CD4-positive, alpha-beta T cell treated with Interleukin-17A for 1 hour (primary cell): ENCODE results near the gene GIPC3.
"Not testable (repeated sequence)": the region's sequence is repeated elsewhere in the genome, so short reads cannot be mapped to it uniquely, and the experiment has no call there.

ENCODE experiments used
- DNase-seq: peaks from one replicate; pipeline ENCODE4 v3.0.0-alpha.2; 2020

GIPC3 gene

DNA sequence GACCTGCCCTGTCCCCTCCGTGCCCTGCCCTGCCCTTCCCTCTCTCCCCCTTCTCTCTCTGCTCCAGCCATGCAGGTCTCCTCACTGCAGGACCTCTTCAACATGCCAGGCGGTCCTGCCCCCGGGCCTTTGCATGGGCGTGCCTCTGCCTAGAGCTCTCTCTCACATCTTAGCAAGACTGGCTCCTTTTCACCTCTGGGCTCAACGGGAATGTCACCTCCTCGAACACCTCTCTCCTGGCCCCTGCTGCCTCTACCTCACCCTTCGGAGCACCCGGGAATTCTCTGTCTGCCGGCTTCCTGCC is 33.5 kb upstream of the GIPC3 start:
- no peak for DNase-seq

DNA sequence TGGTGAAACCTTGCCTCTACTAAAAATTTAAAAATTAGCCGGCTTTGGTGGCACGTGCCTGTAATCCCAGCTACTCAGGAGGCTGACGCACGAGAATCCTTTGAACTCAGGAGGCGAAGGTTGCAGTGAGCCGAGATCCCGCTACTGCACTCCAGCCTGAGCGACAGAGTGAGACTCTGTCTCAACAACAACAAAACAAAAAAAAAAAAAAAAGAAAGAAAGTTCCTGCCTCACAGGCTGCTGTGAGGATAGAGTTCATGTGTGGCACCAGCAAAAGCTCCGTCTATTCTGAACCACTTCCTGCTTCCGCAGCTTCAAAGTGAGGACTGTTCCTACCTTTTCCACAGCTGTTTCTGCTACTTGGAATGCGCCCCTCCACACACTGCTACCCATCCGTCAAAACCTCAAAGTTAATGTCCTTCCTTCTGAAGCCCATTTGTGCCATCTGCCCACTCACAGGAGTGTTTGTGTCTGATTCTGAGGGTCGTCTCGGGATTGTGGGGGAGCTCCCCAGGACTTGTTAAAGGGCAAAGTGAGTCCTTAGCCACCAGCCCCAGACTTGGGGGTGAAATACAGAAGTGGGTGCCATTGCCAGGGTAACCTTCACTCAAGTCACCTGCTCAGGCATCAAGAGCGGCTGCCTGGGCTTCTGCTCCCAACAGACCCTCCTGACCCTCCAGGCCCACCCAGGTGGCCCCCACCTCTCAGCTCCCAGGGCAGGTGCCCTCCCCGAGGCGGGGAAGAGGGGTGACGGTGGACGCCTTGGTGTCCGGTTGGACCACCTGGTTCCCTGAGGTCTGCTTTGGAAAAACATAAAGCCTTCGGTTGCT is 30.8 kb upstream of the GIPC3 start:
- DNase-seq, result peak; percentile 71

DNA sequence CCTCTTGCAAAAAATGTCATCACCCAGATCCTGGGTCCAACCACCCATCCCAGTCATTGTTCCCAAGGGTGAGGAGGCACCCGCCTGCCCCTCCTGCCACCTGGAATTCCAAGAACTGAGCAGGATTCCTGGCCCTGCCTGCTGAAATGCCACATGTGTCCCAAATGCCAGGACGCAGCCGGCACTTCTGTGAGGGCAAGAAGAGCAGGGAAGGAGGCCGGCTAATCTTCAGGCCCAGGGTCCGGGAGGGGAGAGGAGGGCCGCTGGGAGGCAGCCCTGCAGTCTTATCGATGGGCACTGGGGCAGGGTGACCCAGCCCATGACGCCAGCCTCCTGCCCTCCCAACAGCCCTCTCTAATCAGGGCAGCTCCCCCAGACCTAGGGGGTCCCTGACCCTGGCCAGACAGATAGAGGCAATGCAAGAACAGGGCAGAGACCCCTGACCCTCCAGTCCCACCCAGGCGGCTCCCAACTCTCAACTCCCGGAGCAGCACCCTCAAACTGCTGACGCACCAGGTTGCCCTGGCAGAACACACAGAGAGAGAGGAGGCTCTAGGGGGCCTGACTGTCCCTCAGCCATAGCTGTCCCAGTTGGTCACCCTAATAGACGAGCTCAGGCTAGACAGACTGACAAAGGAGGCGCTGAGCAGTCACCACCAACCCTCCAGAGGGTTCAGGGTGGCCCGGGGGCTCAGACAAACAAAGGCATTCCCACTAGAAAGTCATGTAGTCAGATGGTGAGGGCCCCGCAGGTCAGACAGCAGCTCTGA is 29.4 kb upstream of the GIPC3 start:
- DNase-seq, result no peak

DNA sequence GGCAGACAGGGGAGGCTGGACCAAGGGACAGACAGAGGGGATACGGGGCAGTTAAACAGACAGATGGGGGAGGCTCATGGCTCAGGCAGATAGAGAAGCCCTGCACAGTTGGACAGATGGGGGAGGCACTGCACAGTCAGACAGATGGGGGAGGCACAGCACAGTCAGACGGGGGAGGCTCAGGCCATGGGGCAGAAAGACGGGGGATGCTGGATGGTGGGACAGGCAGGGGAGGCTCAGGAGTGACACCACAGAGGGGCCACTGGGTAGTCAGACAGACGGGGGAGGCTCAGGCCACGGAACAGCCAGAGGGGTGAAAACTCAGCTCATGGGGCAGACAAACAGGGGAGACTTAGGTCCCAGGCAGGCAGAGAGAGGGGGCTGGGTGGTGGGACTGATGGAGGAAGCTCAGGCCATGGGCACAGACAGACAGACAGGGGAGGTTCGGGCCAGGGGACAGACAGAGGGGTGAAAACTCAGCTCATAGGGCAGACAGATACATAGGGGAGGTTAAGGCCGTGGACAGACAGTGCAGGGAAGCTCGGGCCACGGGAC is 28.8 kb upstream of the GIPC3 start:
- DNase-seq, result no peak

DNA sequence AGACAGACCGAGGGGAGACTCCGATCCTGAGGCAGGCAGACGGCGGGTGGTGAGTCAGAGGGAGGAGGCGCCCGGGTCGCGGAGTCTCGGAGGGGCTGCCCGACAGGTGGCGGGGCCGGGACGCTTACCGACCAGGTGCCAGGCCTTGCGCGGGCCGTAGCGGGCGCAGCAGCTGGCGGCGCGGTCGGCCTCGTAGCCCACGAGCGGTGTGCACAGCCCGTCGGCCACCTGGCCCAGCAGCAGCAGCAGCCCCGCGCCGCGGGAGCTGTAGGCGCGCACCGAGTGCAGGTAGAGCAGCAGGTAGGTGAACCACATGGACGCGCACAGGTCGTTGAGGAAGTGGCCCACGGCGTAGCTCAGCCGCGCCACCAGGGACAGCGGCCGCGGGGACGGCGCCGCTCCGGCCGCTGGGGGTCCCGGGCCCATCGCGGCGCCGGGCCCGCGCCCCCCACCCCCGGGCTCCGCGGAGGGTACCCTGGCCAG is 28.3 kb upstream of the GIPC3 start:
- peak; percentile 56 for DNase-seq

DNA sequence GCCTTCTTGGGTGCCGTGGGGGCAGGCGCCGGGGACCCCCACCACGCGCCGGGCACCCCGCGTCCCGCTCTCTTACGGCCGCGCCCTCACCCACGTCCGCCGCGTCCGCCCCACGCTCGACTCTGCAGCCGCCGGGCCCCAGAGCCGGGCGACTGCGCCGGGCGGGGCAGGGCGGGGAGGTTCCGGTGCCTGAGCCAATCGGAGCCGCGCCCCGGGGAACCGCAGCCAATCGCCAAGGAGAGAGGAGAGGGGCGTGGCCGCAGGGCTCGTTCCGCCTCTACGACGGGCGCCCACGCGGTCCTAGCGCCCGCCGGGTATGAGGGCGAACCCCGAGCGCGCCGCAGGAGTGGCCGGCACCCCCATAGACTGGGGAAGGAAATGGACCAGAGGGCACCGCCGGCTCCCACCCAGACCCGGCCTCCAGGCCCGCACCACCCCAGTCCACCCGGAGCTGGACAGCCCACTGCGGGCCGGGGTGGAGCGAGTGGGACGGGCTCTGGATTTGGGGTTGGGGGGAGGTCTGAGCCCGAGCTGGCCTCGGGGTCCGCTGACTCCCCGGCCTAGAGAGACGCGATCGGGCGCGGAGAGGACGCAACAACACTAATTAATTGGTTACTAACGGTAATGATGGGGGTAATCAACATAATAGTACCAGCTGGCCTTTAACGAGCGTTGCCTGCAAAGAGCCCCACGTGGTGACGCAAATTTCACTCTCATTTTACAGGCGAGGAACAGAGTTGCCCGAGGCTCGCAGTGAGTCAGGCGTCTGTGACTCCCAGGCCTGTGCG is 27.6 kb upstream of the GIPC3 start, which contains the start of gene MFSD12:
MFSD12 (minus strand) TSS at position 126 of the 788 bp plus-strand sequence. CDS start 183 bp downstream, outside the sequence.
- DNase-seq, result peak; percentile 95

DNA sequence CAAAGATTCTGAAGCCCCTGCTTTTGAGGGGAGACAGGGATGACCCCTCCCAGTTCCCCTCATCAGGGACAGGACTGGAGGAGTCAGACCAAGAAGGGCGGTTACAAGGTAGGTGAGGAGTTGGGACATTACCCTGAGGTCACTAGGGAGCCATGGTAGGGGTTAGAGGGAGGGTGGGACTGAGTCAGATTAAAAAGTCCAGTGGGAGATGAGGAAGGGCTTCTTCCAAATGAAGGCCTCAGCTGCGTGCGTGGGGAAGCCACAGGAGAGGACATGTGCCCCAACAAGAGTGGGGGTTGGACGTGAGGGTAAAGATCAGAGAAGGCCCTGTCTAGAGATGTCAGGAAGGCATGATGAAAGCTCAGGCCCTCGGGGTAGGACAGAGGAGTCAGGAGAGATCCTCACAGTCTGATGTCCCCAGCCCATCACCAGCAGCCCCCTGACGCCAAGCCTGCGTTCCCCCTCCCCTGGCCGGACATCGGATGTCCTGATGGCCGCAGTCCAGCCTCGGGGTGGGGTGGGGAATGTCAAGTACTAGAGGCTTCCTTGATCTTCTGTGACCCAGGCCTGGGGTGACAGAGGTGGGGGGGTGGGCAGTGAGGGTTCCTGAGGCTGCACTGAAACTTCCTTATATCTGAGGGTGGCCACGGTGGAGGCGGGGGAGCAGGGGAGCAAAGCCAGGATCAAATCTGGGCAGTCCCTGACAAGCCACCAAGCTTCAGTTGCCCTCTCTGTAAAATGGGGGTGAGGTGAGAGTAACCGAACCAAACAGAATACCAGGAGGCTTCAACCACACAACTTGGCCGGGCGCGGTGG is 21.4 kb upstream of the GIPC3 start:
- no peak for DNase-seq

DNA sequence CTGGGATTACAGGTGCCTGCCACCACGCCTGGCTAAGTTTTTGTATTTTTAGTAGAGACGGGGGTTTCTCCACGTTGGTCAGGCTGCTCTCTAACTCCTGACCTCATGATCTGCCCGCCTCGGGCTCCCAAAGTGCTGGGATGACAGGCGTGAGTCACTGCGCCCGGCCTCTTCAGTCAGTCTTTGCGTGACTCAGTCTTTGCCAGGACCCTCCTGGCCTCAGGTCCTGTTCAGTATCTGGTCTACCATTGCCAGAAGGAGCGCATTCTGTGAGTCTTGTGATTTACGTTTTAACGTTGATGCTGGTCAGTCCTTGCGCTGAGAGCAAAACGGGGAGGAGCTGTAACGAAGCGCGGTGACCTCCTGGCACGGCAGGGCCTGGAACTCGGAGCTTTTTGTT is 20.1 kb upstream of the GIPC3 start:
- DNase-seq, result no peak

DNA sequence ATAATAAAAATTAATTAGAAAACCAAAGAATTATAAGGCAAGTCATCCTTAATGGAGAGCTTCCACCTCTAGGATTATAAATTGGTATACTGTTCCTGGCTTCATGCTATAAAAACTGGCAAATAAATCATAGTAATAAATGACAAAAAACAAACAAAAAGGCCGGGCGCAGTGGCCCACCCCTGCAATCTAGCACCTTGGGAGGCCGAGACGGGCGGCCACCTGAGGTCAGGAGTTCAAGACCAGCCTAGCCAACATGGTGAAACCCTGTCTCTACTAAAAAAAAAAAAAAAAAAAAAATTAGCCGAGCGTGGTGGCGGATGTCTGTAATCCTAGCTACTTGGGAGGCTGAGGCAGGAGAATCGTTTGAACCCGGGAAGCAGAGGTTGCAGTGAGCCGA is 15.2 kb upstream of the GIPC3 start:
- DNase-seq, result not testable (repeated sequence)

DNA sequence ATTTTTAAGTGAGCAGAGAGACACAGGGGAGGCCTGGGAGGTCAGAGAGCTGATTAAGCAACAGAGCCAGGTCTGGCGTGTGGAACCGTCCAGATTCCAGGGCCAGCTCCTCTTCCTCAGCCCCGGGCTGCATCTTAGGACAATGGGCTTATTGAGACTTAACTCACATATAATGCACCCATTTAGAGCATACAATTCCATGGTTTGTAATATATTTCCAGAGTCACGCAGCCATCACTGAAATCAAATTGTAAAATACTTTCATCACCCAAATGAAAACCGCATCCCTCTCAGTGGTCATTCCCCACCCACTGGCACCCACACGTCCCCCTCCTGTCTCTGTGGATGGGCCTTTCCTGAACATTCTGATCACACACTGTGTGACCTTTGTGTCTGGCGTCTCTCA is 14.7 kb upstream of the GIPC3 start:
- DNase-seq, result no peak

DNA sequence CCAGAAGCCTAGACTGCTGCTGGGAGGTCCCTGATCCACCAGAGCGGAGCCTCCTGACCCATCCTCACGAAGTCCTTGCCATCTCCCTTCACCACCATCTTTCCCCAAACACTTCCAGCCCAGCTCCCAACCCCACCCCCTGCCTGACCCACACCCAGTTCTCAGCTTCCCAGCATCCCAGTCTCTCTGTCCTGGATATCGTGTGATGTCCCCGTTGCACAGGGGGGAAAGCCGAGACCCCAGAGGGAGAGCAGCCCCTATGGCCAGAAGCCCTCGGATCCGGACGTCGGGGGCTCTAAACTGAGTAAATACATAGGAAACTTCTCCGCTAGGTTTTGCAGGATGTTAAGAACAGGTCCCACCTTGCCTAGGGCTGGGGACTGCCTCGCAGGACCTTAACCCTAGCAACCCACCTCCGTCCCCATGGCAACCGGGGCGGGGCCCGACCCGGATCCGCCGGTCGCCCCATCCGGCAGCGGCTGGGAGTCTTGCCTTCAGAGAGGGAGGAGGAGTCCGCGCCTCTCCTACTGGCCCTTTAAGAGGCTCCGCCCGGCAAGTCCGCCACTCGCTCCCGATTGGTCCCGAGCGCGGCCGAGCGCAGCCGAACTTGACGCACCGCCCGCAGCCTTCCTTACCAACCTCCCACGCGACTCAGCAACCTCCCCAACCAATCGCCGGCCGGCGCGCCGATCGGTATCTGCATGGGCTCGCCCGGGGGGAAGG is 13.0 kb upstream of the GIPC3 start:
- peak; percentile 99 for DNase-seq

DNA sequence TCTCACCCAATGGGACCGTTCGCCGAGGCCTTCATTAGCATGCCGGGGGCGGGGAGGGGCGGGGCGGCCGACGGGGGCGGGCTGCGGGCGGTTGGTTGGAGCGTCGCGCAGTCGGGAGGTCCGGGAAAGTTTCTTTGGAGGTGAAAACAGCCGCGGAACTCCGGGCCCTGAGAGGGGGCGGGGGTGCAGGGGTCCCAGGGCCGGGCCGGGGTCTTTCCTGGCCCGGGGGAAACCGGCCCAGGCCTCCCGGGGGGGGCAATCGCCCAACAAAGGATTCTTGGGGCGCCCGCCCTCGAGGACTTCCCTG is 12.5 kb upstream of the GIPC3 start, which contains the start of gene HMG20B:
HMG20B (plus strand) TSS at position 90 of the 307 bp plus-strand sequence. CDS start 366 bp downstream, outside the sequence.
- no peak for DNase-seq

DNA sequence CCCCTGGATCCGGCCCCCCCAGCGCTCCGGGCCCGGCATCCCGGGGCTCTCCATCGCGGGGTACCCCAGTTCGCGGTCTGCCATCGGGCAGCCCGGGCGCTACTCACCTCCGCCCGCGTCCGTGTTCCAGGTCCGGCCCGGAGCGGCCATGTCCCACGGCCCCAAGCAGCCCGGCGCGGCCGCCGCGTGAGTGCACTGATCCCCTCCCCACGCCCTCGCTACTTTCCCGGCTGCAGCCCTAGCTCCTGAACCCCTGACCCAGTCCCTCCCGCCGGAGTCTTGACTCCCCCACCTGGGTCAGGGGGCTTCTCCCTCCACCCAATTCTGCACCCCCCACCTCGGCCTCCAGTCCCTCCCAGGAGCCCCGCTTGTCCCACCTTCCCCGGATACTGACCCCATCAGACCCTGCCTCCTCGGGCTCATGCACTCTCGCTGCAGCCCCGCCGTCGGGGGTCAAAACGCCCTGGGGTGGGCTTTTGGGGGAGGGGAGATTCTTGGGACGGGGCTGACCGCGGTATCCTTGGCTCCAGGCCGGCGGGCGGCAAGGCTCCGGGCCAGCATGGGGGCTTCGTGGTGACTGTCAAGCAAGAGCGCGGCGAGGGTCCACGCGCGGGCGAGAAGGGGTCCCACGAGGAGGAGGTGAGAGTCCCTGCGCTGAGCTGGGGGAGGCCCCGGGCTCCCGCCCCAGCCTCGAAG is 12.0 kb upstream of the GIPC3 start:
- DNase-seq, result no peak

DNA sequence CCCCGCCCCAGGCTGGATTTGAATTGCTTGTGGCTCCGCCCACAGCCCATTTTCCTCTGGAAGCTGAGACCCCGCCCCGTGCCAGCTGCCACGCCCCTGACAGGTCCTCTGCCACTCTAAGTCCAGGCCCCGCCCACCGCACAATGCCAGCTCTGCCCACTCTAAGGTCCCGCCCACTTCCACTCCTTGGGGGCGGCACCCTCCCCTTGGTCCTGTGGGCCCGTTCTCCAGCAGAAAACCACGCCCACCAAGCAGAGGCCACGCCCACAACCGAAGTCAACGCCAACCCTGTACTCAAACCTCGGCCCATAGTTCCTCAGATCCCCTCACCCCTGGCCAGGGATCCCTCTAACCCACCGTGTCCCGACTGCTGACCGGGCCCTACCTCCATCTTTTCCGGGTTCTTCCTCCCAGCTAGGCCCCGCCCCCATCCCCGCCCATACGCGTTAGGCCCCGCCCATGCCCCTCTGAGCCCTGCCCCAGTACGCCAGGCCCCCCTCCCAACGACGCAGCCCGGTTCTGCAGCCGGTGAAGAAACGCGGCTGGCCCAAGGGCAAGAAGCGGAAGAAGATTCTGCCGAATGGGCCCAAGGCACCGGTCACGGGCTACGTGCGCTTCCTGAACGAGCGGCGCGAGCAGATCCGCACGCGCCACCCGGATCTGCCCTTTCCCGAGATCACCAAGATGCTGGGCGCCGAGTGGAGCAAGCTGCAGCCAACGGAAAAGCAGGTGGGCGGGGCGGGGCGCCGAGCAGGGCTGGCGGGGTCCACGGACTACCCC is 11.2 kb upstream of the GIPC3 start:
- peak; percentile 89 for DNase-seq

DNA sequence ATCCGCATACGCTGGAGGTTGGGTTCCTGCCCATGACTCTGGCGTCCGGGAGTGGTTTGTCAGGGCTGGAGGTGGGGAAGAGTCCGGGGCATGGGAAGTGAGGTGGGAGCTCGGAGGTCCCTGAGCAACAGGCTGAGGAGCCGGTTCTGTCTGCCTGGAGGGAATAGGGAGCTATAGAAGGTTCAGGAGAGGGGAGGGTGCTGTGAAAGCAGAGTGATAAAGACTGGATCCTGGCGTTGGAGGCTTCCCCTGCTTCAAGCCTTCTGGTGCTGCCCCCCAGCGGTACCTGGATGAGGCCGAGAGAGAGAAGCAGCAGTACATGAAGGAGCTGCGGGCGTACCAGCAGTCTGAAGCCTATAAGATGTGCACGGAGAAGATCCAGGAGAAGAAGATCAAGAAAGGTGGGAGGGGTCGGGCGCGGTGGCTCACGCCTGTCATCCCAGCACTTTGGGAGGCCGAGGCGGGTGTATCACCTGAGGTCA is 10.0 kb upstream of the GIPC3 start:
- DNase-seq, result peak; percentile 25

DNA sequence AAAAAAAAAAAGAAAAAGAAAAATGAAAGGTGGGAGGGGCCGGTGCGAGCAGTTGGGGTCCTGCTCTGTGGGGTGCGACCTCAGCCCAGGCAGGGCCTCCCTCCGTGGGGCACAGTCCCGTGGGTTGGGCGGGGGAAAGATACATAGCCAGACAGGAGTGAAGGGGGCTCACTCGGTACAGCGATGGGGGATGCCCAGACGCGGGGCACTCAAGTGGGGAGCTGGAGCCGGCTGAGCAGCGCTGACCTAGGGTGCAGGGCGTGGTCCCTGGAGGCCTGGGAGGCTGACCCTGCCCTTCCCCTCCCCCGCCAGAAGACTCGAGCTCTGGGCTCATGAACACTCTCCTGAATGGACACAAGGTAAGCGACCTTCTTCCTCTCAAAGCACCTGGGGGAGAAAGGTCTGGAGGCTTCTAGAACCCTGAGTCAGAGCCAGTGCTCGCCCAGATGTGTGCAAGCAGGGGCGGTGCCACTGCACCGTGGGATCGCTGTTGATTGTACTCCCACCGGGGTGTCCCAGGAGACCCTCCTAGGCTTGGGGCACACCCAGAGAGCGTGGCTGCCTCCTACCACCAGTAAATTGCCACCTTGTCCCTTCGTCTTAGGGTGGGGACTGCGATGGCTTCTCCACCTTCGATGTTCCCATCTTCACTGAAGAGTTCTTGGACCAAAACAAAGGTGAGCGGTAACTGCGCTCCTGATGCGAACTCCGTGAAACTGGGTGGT is 9.2 kb upstream of the GIPC3 start:
- no peak for DNase-seq

DNA sequence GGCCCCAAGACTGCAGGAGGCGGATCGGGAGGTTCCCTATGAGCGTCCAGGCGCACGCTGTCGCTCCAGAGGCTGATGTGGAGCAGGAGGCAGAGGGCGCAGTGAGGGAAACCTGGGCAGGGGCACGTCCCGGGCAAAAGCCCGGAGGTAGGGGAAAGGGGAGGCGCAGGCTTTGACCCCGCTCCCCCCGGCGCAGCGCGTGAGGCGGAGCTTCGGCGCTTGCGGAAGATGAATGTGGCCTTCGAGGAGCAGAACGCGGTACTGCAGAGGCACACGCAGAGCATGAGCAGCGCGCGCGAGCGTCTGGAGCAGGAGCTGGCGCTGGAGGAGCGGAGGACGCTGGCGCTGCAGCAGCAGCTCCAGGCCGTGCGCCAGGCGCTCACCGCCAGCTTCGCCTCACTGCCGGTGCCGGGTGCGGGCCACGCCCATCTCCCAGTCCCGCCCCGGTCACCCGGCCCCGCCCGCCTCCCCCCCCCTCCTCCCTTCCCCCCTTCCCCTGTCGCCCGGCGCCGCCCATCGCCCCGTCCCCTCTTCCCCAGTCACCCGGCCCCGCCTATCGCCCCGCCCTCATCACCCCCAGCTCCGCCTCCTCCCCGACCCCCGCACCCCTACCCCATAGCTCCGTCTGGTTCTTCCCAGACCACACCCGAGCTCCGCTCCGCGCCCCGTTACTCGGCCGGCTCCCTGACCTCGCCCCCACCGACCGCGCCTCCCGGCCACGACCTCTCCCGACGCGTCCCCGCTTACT is 8.4 kb upstream of the GIPC3 start:
- DNase-seq, result no peak

DNA sequence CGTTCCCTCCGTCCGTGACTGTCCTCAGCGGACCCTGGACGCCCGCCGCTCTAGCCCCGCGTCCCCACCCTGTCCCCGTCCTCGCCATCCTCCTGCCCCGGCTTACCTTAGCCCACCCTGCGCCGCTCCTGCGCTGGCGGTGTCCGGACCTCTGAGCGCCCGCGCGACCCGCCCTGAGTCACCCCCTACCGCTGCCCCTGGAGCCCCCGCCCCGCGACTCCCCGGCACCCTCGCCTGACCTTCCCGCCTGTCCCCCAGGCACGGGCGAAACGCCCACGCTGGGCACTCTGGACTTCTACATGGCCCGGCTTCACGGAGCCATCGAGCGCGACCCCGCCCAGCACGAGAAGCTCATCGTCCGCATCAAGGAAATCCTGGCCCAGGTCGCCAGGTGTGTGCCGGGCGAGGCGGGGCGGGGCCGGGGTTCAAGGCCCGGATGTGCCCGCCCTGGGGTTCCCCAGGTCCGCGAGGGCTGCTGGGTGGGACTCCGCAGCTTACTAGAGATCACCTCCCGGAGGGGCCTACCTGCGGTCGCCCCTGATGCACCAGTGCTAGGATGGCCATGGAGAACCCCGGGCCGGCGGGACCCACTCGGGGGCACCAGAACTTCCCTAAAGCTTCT is 7.4 kb upstream of the GIPC3 start:
- no peak for DNase-seq
